Activated CD4-positive, CD25-positive, alpha-beta regulatory T cell treated with anti-CD3 and anti-CD28 coated beads, Interleukin-2, amount 50 U/mL, for 16 hours (primary cell): ENCODE measurements around the gene FCAMR.

ENCODE experiments used
- DNase-seq: peaks from one replicate; pipeline ENCODE4 v3.0.0-alpha.2; 2020; ENCODE audit warnings: low read depth, low spot score

Gene FCAMR

GRCh38 chr1:206957639-206958038 lies 12.6 kb downstream of the FCAMR start:
- no peak for DNase-seq

- DNase-seq = no peak
Measured at GRCh38 chr1:206955476-206956451, 14.5 kb downstream of the FCAMR start.

GRCh38 chr1:206954459-206955342 lies 15.6 kb downstream of the FCAMR start:
- no peak for DNase-seq

GRCh38 chr1:206953626-206954025 lies 16.6 kb downstream of the FCAMR start:
- DNase-seq = no peak

DNA sequence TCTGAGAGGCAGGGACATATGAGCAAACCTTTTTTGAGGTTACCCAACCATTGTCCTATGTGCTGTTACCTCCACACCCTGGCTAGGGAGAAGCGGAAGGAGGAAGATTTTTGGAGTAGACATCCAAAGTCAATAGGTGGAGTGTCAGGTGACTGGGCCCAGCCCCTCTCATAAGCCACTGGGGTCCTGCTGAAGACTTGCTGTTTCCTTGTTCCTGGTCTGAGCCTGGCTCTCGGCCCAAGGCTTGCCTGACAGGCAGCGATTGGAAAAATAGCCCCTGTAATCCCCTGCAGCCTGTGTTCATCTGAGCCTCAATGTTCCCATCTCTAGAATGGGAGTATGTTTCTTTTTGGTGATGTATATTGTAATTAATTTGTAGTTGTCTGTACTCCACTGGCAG lies 17.1 kb downstream of the FCAMR start:
- no peak for DNase-seq

DNA sequence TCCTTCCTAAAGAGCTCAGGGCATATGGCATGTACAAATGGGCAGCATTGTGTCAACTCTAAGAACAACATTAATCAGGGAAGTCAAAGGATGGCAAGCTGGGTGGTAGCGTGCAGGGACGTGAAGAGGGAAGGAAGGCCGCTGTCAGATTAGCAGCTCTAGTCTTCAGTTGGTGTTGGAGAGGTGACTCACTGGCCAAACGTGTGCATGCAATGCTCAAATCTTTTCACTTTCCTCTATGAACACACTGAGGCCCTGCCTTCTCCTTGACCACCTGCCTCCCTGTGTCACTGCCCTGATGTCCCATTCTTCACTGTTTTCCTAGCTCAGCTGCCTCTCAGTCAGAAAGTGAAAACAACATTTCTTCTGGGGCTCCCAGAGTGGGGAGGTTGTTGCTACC lies 18.1 kb downstream of the FCAMR start:
- DNase-seq = no peak

GRCh38 chr1:206951318-206952100 lies 18.8 kb downstream of the FCAMR start:
- no peak for DNase-seq

GRCh38 chr1:206949641-206950040 lies 20.6 kb downstream of the FCAMR start:
- no peak for DNase-seq

- no peak for DNase-seq
Measured at GRCh38 chr1:206949208-206949607, 21.1 kb downstream of the FCAMR start.

DNA sequence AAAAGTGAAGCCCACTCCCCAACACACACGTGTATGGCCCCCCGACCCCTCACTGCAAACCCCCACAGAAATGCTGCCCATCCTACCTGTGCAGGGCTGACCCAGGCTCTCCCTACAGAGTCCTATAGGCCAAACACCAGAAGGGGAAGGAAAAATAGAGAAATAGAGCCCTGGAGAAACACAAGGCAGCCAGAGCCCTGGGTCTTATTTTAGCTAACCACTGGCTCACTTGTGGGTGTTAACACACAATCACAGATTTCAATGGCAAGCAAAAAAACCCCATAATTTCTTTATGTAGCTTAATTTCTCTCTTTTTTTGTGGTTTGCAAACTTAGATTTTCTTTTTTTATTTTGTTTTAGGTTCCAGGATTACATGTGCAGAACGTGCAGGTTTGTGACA lies 23.0 kb downstream of the FCAMR start:
- no peak for DNase-seq

DNA sequence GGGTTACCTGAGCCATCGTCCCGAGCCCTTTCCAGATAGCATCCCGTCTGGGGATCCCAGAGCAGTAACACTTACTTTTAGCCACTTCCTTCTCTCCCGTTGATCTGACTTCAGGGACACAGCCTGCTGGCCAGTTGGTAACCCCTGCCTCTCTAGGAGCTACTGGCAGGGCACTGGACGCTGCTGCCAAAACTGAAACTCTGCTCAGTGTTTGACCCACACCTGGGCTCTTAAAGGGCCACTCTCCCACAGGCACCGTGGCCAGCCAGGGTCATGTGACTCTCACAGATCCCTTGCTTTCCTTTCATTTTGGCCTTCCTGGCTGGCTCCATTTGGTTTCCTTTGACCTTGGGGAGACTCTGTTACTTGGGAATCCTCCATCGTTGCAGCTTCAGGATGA lies 24.0 kb downstream of the FCAMR start, which contains the start of gene PIGR:
TSS of gene PIGR (minus strand) at position 206 of the 400 bp plus-strand sequence. CDS start 5,935 bp downstream, outside the sequence.
- DNase-seq = no peak

- DNase-seq = no peak
Measured at GRCh38 chr1:206945779-206946178, 24.5 kb downstream of the FCAMR start.

- no peak for DNase-seq
Measured at GRCh38 chr1:206944703-206945102, 25.6 kb downstream of the FCAMR start.

- no peak for DNase-seq
Measured at GRCh38 chr1:206941766-206942418, 28.4 kb downstream of the FCAMR start.

DNA sequence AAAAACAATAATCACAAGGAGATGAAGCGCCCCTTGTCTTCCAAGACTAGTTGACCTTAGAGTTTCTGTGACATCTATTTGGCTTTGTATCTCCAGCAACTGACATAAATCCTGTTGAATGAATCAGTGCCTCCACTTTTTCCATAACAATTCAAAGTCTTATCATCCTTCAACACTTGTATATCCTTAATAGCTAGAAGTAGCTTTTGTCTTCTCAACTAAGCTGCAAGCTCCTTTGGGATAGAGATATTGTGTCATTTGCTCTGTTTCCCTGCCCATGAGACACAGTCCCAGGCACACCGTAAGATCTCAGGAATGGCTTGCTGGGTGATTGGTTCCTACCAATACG lies 29.7 kb downstream of the FCAMR start:
- DNase-seq = no peak

- no peak for DNase-seq
Measured at GRCh38 chr1:206939841-206940587, 30.2 kb downstream of the FCAMR start.

DNA sequence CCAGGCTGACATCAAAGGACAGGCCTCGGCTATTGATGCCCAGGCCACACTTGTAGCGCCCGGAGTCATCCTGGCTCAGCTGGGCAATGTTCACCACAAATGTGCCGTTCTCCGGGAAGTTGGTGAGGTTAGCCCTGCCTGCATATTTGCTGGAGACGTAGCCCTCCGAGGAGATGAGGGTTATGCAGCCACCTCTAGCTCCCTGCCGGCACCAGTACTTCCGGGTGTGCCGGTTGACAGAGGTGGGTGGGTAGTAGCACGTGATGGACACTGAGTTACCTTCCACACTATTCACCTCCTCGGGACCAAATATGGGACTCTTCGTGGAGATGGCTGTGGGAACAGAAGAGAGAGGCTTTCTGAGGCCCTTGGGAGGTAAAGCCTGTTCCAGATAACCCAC lies 31.1 kb downstream of the FCAMR start:
- no peak for DNase-seq

DNA sequence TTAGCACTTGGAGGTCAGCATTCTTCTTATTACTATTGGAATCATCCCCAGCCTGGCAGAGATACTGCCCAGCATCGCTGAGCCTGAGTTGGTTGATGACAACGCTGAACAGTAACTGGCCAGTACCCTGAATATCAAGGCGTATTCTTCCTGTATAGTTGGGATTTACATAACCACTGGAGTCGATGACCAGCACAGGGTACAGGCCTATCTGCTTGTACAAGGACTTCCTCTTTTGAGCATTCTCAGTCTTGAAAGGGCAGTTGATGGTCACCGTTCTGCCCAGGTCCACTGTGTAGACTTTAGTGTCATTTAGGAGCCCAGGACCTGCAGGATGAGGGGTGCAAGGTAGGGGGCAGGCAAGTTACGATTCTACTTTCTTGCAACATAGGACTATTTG lies 32.8 kb downstream of the FCAMR start:
- DNase-seq = no peak

DNA sequence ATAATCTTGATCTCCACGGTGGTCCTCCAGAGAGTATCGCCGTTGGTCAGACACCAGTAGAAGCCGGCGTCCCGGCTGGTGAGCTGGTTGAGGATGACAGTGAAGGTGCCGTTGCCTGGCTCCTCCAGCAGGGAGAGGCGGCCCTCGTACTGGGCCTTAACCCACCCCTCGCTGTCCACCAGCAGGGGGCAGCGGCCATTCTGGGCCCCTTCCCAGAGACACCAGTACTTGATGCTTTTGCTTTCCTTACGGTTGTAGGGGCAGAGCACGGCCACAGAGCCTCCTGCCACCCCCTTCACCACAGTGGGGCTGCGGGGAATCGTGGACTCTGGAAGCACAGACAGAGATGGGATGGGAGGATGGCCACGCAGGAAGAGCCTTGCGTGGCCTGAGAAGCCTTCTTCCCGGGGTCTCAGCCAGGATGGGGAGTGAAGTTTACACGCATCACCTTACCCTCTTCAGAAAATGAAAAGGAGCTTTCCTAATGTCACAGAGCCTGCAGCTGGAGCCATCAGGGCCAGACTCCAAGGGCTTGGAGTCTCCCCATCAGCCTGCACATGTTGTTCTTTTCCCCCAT lies 34.7 kb downstream of the FCAMR start:
- DNase-seq = no peak

DNA sequence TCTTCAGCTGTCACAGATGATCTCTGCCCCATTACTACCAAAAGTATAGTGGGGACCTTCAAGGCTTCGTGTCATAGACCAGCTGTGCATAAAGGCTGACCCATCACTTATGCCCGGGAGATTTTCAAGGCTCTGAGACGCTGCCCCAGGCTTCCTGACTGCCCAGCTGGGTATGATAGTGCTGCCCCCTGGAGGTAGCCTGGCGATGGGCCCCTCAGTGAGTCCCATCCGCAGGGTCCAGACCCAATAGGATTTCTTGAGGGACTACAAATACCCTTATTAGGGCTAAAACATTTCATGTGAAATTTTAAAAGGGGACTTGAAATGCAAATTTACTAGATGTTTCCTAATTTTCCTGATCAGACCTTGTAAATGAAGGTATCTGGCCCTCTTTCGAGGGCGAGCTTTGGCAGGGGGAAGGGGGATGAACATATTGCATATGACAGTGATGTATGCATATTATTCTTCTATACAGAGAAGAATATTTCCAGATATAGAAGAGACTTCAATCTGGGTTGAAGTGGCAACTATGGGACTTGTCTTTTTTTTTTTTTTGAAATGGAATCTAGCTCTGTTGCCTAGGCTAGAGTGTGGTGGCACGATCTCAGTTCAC lies 36.8 kb downstream of the FCAMR start:
- DNase-seq = peak; percentile 47
